Stimulated activated CD4-positive, alpha-beta T cell treated with anti-CD3 and anti-CD28 coated beads, Interleukin-12 subunit alpha, Interleukin-12 subunit beta, amount 100 ng/mL, for 4 hours (primary cell): ENCODE data around the gene NPHP4.

Experiments used
- DNase-seq: peaks from one replicate; pipeline ENCODE4 v3.0.0-alpha.2; 2020

NPHP4 gene

DNA sequence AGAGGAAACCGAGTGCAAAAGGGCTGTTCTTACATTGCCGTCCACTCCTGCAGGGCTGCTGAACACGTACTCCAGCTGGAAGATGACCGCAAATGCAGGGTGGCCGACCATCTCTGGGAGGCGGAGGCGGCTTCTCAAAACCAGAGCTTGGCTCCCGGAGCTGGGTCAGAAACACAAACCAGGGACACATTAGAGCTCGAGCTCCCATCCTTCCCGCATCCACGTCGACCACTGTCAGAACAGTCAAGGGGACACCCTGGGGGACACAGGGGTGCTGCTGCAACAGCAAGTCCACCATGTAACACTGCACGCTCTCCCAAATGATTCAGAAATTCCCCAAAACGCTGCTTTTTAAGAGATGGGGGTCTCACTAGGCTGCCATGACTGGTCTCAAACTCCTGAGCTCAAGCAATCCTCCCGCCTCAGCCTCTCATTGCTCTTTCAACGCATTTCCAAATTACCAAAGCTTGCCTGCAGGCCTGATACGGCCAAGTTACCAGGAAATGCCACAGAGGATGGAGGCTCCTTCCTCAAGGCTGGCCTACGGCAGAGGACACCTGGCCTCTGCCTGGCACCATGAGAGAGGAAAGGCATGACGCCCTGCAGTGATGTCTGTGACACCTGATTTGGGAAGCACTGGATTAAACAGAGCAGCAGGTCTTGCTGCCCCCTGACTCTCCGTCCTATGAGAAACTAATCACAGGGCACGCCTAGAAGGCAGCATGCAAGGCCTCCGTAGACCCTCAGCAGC, 45.0 kb downstream of the NPHP4 start:
- no peak for DNase-seq

DNA sequence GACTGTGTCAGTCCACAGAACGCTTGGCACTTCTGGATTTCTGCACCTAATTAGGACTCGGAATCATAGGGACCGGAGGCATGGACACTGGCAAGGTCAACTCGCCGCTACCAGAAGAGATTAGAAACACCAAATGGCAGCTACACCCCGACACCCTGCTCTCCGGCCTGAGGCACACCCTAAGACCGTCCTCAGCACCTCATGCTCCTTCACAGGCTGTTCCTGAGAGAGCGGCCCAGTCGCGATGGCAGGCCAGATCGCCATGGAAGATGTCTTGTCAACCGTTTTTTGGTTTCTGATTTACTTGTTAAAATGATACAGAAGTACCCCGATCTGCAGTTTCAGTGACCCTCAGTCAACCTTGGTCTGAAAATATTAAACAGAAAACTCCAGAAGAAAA, 46.8 kb downstream of the NPHP4 start:
- DNase-seq, result no peak

DNA sequence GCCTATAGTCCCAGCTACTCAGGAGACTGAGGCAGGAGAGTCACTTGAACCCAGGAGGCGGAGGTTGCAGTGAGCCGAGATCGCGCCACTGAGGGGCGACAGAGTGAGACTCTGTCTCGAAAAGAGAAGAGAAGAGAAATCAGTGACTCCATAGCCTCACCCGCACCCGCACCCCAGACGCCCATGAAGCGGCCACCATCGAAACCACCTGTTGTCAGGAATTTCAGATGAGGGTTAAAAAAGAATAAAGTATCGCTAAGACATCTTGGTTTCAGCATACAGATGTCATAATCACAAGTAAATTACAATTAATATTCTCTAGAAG, 47.4 kb downstream of the NPHP4 start:
- DNase-seq, result no peak

DNA sequence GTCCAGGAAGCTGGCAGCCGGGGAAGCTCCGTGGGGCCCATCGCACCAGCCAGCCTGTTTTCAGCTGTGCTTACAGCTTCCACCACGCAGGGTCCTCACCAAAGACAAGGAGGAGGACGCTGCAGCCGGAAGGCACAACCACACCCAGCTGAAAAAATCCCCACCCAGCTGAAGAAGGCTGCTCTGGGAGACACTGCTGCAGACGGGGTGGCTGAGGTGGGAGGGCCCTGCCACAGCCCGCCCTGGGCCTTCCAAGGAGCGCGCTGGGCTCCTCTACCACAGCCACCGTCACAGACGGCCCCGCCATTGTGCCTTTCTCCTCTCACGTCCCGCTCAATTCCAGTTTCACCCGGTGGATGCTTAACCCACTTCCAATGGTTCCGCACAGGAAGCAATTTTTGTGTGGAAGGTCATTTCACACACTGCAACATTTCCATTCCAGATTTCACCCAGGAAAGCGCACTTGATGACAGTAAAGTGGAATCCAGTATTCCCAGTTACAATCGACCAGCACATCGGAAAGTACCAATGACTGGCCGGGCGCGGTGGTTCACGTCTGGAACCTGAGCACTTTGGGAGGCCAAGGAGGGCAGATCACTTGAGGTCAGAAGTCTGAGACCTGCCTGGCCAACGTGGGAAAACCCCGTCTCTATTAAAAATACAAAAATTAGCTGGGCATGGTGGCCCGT, 47.9 kb downstream of the NPHP4 start:
- no peak for DNase-seq

DNA sequence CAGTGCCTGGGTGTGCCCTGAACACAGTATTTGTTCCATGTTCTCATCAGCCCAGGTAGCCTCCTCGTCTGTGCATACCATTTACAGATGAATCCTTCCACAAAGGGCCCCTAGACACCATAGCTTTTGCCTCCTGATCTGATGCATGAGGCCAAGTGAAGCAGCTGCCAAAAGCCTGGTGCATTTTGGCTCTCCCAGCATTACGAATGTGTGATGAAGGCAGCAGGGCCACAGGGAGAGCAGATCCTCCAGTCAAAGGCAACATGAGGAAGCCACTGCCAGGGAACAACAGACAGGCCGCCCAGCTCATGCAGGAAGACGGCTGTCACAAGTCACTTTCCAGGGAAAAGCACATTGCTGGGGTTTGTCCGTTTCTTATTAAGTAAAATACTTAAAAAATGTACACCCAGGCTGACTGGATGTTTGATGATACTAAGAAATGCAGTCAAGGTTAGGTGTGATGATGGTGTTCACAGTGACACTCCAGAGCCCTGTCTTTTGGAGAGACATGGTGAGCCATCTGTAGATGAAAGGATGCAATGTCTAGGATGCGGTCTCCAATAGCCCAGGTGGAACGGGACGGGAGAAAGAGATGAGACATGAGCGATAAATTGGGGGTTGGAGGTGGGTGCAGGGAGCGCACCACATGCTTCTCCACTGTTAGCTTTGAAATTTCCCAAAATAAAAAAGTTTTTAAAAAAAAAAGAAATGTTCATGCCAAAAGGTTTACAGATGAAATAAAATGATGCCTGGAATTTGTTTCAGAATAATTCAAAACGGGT, 48.7 kb downstream of the NPHP4 start:
- no peak for DNase-seq

DNA sequence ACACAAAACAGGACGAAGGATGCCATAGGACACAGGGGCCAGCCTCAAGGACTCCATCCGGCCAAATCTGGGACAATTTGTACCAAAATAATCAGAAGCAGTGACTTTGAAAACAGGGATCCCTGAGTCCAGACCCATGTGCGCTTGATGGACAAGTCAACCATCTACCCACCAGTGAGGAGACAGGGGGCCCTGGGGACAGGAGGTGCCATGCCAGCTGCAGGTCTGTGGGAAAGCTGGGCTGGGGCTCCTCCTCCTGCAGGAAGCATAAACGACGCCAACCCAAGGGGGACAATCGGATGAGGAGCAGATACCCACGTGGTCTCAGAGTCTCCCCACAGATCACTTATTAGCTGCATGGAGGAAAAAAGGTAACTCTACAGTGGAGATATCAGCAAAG, 50.6 kb downstream of the NPHP4 start:
- DNase-seq, result no peak

DNA sequence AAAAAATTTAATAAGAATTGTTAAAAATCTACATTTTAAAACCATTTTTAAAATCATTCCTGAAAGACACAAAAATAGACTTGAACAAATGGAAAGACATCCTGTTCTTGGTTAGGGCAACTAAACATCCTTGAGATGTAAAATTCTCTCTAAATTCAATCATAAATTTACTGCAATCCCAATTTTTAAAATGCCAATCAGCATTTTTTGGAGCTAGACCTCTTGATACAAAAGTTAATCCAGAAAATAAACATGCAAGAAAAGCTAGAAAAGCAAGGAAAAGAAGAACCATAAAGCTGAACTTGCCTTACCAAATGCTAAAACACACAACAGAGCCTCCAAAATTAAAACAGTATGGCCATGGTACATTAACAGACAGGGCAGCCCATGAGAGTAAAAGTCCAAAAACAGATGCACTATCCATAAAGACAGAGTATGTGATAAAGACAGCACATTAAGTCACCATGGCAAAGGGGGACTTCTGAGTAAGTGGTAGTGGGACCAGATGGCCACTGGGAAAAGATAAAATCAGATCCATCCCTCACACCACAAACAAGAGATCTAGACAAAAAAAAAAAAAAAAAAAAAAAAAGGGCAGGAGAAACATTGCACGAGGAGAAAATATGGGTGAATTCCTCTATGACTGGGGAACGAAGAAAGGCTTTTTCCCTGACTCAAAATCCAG, 51.4 kb downstream of the NPHP4 start:
- no peak for DNase-seq

DNA sequence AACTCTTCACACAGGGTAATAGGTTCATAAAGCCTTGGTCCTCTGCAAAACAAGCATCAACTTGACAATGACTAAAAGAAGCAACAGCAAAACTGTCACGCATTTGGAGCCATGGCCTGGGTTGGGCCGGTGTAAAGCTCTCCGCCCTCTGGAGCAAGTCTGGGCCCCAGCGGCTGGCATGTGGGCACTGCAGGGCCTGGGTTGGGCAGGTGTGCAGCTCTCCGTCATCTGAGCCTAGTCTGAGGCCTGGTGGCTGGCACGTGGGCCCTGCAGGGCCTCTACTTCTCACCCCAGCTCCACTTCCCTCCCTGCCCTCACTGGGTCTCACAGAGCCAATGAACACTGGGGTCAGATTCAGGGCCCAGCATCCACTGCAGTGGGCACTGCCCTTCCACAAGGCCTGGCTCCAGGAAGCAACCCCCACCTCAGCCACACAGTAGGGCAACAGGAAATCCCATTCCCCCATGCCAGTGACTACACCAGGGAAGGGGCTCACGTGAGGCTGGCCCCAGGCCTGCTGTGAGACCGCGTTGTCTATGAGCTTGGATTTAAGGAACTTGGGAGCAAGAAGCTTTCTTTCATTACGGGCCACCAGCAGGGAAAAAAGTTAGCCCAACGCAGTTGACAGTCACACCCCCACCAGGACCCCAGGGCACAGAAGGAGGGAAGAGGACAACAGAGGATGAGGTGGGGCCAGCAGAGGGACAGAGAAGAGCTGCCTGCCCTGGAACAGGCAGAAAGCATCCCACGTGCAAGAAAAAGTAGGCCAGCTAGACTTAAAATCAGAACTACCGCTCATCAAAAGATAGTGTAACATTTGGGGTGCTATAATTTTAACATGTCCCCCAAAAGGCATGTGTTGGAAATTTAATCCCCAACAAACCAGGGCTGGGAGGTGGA, 52.7 kb downstream of the NPHP4 start:
- no peak for DNase-seq

DNA sequence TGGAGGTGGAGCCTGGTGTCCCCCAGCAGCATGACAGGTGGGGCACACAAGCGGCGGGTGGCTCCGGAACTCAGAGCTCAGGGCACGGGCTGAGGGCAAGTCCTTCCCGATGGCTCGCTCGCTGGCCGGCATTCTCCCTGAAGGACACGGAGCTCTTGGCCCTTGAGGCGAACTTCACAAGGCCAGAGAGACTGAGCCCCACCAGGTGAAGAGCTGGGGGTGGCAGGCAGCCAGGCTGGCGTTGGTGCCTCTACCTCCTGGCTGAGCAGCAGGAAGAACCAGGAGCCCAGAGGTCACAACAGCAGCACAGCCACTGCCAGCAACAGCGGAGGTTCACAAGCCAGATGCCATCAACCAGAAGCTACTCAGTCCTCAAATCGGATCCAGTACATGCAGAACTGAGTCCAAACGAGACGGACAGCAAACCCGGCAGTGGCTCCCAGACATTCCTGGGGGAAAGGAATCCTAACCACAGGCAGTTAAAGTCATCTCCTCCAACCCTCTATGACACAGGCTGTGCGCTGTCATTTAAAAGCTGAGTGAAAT, 54.1 kb downstream of the NPHP4 start:
- no peak for DNase-seq

DNA sequence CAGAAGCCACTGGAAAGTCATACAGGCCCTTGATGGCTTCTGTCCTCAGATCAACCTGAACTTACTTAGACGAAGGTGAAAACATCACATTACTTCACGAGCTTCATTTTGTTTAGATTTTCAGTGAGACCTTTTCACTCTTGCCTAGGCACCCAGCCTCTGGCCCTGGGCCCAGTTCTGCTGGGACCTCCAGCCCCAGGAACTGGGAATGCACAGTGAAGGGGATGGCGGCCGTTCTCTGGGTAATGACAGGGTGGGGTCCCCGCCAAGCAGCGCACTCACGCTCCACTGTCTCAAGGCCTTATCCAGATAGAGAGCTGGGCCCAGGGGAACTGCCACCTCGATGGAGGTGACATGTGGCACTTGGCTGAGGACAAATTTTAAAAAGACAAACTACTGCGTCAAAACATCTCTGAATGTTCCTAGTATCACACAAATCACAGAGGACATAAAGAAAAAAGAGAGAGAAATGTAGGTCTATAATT, 54.8 kb downstream of the NPHP4 start:
- DNase-seq, result no peak

DNA sequence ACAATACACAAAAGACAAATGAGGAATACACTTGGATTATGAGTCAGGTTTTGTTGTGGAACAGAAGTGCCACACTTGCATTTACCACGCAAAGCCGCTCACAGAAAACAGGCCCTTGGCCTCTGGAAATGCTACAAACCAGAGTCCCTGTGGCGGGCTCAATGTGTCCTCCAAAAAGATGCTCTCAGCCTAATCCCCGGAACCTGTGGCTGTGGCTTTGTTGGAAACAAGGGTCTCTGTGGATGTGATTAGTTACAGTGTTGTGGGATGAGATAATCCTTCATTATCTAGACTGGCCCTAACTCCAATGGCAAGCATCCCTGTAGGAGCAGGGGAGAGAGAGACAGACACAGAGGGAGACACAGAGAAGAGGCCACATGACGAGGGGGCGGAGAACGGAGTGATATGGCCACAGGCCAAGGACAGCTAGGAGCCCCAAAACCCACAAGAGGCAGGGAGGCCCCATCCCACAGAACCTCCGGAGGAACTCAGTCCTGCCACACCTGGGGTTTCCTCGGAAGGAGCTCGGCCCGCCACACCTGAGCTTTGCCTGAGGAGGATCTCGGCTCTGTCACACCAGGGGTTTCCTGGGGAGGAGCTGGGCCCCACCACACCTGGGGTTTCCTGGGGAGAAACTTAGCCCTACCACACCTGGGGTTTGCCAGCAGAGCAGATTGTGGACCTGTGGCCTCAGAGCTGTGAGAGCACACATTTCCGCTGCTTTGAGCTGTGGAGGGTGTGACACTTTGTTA, 55.4 kb downstream of the NPHP4 start:
- DNase-seq, result no peak

DNA sequence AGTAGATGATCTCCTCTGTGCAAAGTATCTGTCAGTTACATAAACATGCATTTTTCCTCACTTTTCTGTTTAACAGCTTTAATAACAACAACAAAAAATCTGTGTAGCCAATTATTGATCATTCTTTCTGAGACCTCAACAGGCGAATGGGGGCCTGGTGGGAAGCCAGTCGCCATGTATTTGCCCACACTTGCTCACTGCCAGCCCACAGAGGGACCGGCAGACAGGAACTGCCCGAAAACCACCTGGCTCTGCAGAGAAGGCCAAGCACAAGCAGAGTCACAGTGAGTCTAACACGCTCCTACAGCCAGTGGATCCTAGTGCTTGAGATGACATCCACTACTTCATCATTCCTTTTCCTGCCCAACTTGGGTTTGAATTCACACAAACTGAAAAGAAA, 56.1 kb downstream of the NPHP4 start:
- no peak for DNase-seq

DNA sequence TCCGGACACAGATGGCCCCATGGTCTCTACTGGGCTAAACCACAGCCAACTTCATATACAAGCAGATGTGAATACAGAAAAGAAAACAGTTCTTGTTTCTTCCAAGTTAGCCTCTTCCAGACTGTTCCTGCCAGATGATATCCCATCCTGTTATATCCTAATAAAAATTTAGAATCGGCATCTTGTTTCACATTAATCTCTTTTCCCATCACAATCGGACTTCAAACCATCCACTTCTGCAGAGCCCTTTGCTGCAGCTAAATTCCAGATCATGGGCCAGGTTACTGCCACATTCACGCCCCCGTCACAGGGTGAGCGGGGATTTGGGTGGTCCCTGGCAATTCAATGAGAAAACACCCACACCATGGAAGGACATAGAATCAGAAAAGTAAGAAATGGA, 57.2 kb downstream of the NPHP4 start:
- no peak for DNase-seq

DNA sequence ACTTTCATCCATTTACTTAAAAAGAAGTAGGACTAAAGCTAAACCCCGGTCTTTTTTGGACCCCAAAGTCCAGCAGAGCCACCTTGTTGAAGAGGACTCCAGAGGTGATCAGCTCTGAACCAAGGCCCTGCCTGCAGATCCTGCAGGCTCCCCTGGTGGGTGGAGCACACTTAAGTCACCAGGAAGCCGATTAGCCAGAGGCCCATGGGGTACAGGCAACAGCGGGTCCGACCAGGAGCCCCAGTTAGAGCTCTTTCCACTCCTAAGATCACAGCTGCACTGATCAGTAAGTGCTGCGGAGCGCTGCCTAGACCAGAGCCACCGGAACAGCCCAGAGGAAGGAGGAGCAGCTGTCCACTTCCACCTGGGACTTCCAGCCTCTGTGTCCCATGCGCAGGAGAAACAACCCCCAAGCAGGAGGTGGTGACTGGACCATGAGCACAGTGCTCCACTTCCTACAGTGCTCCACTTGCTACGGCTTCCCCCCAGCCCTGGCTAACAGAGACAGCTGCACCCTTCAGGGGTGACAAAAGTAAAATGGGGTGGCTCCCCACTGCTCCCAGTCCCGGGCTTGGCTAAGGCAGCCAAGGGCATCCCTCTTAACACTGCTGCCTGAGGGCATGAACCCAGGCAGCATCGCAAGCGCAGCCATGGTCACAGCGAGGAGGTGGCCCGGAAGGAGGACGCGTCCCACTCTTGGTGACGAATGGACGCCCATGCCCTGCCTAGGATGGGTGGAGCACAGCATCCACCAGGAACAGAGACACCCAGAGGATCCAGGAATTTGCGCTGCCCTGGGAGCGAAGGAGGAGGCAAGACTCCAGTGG, 58.0 kb downstream of the NPHP4 start:
- DNase-seq, result no peak

DNA sequence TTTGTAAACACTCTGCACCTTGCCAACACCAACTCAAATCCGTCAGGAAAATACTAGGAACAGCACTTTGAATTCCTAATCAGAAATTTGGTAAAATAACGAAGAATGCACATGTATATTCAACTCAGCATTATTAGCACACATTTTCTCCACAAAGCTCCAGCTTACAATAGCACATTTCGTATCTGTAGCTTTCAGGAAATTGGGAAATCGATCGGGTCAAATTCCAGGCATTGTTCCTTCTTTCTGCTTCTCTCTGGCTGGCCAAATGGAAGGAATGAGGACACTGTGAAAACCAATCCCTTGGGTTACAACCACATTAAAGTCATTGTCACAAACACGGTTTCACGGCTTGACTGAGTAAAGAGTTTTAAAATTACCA, 58.6 kb downstream of the NPHP4 start:
- DNase-seq, result no peak

DNA sequence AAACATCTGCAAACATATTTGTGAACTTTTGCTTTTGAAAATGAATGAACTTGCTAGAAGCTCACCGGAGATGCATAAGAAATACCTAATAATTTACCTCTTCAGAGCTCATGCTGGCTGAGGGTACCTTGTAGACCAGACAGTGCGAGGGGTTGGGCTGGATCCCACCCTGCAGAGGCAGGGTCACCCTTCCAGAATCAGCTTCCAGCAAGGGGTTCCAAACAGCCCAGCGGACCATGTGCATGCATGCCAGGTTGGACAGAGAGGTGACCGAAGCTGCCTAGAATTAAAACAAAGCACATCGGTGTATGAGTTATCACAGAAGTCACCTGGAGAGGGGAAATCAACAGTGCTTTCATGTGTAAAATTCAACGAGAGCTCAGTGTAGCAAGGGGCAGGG, 59.2 kb downstream of the NPHP4 start:
- DNase-seq, result no peak

DNA sequence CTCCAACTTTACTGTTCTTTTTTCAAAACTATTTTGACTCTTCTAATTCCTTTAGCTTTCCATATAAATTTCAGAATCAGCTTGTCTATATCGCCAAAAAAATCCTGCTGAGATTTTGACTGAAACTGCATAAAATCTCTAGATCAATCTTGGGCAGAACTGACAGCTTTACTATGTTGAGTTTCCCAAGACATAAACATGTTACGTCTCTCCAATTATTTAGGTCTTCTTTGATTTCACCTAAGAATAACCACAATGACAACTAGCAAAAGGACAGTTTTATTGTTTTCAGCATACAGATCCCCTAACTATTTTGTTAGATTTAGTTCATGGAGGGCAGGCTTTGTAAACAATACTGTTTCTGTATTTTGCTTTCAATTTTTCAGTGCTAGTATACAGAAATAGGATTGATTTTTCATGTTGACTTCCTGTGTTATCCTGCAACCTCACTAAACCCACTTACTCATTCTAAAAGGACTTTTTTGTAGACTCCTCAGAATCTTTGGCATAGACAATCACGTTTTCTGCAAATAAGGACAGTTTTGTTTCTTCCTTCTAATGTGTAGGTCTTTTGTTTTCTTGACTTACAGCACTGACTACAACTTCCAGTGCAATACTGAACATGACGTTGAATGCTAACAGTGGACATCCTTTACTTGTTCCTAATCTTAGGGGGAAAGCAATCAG, 63.4 kb downstream of the NPHP4 start:
- DNase-seq, result no peak

DNA sequence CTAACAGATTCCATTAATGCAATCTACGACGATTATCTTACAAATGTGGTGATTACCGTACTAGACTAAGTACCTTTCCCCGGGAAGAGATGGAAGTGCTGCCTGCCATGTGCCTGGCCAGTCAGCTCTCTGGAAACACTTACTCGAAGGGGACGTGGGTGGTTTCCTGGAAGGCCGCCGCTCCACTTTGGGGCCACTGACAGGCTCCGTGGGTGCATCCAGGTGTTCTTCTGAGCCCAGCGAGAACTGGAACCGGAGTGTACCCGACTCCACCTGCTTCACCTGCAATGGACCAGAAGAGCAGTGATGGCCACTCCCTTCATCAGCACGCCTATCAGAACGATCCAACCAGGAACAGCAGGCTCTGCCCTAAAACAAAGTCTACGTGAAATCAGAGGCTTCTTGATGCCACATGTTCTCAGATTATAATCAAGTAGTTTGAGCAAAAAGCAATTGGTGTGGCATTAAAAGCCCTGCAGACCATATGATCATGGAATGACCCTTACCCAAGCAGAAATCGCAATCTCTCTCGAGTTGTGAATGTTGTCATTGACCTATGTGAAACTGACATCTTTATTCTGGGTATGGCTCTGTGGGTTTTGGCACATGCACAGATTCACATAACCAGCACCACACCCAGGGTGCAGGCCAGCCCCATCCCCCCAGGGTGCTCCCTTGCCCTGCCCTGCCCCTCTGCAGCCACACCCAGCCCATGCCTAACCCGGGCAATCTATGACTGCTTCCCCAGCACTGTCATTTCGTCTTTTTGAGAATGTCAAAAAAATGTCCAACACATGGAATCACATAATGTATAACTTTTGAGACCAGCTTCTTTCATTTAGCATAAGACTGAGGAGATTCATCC, 64.5 kb downstream of the NPHP4 start:
- no peak for DNase-seq
